Activated T-cell treated with anti-CD3 and anti-CD28 coated beads, Interleukin-2, amount 50 U/mL, for 4 hours (primary cell): ENCODE measurements around the gene PRDM2. TPM values are rescaled to one million over a fixed set of nuclear protein-coding genes. Genes with fewer than 3 reads are reported as not detected.
"Not testable (repeated sequence)": the region's sequence is repeated elsewhere in the genome, so short reads cannot be mapped to it uniquely, and the experiment has no call there.

Experiments used
- ATAC-seq, 2 donors: fragments of 200-7000 bp; cut with Tn5 transposase; one replicate each; pipeline ENCODE4 v1.10.0; 2021
- DNase-seq: peaks from one replicate; pipeline ENCODE4 v3.0.0-alpha.2; 2020
- H3K27me3 Mint-ChIP-seq: one replicate; pipeline ENCODE4 v1.8.0; 2021; ENCODE audit warnings: low read depth, mixed read lengths
- H3K36me3 Mint-ChIP-seq: one replicate; pipeline ENCODE4 v1.8.0; 2022; ENCODE audit warnings: mixed read lengths; ENCODE audit not compliant: insufficient read depth
- H3K4me1 Mint-ChIP-seq: one replicate; pipeline ENCODE4 v1.8.0; 2021; ENCODE audit warnings: low read depth, mixed read lengths
- H3K4me3 Mint-ChIP-seq: one replicate; pipeline ENCODE4 v1.8.0; 2021; ENCODE audit warnings: mild to moderate bottlenecking, moderate library complexity, mixed read lengths
- H3K9me3 Mint-ChIP-seq: one replicate; pipeline ENCODE4 v1.8.0; 2021; ENCODE audit warnings: mixed read lengths
- total RNA-seq, 3 donors: library from RNA; stranded (reverse); gene quantifications; one replicate each; pipeline ENCODE4 v1.2.1, GENCODE V29; 2021

Gene PRDM2
- total RNA-seq, 3 donors from 2014 or later, result 39.7 to 44.5 (median 43.2) TPM

DNA sequence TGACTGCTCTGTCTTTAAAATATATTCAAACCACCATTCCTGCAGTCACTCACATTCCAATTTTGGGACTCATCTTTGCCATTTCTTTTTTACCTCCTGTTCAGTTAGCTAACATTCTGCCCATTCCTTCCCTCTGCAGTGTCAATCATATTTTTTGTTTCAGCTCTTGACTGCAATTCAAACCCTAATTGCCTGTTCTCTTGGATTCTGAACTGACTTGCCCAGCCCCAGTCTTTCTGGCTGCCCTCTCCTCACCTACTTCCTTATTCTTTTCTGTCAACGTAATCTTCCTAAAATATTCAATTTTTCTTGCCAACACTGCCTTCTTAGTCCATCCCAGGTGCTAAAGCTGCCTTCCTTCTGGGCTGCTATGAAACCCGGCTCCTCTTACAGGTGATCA, 6.1 kb downstream of the PRDM2 start:
- DNase-seq (no peak), ATAC-seq (no peak)
- peaks cover 72% of the 10 kb centered on the region for H3K4me1 Mint-ChIP-seq
- no peaks in the 10 kb centered on the region for H3K9me3 Mint-ChIP-seq
- no peak overlapping the region for H3K4me3 Mint-ChIP-seq
- peaks cover 12% of the 10 kb centered on the region for H3K36me3 Mint-ChIP-seq
- no peaks in the 10 kb centered on the region for H3K27me3 Mint-ChIP-seq

DNA sequence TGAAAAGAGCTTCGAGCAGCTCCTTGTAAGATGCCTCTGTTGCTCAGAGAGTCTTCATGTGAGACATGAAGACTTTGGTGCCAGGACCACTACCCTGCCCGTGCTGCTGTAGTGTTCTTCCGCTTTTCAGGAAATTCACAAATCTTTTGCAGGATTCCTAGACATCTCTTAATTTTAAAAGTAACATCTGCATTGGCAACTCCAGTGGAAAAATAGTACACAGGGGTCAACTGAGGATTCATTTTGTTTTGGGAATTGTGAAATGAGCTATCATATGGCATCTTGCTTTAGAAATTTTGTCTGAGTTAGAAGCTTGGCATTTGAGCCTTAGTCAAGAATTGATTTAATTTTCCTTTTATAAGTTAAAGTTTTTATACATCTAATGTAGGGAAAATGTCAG, 7.2 kb downstream of the PRDM2 start:
- no peak for DNase-seq
- no peak for ATAC-seq
- Mint-ChIP-seq H3K36me3 (peaks cover 12% of the 10 kb centered on the region), H3K9me3 (no peaks in the 10 kb centered on the region), H3K27me3 (no peaks in the 10 kb centered on the region), H3K4me3 (no peak overlapping the region), H3K4me1 (peaks cover 68% of the 10 kb centered on the region)

DNA sequence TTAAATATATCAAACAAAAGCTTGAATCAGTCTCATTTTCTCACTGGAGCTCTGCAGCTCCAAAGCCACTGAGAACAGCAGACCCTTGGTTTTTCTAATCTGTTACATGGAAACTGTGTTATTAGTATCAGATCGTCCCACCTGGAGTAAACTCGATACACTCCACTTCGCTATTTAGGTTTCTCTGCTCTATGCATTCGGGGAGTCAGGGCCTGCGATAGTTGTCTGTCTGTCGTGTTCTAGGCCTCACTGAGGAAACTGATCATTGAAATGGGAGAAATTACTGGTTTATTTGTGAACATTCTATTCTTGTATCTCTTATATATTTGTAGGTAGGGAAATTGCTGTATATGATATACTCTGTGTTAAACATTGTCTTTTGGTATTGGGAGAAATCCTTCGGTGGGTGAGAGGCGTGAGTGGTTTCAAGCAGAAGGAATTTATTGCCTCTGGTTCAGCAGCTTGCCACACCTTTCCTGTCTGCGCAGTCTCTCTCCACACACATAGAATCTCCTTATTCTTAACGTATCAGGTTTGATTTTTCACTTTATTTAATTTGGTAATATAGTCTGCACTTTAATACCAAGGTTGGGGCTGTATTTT, 8.5 kb downstream of the PRDM2 start:
- Mint-ChIP-seq H3K4me1 (peaks cover 66% of the 10 kb centered on the region), H3K27me3 (no peaks in the 10 kb centered on the region), H3K36me3 (peaks cover 12% of the 10 kb centered on the region), H3K4me3 (no peak overlapping the region), H3K9me3 (no peaks in the 10 kb centered on the region)
- ATAC-seq (no peak), DNase-seq (no peak)

DNA sequence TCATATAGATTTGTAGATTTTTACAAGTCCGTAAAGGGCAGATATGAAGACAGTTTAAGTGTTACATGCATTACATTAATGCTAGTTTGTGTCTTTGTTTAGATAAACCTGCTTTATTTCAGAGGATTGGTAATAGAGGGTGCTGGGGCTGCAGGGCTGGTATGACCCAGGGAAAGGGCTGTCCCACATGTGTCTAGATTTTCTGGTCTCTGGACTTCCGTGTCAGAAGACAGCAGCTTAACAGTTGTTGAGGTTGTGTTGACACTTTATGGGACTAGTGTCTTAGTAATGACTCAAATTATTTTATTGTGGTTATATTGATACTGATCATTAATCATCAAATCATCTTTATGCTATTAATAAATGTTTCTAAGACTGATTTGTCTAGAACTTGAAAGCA, 10.1 kb downstream of the PRDM2 start:
- Mint-ChIP-seq H3K9me3 (no peaks in the 10 kb centered on the region), H3K4me3 (no peak overlapping the region), H3K36me3 (peaks cover 12% of the 10 kb centered on the region), H3K27me3 (no peaks in the 10 kb centered on the region), H3K4me1 (peaks cover 58% of the 10 kb centered on the region)
- DNase-seq, result no peak
- no peak for ATAC-seq

DNA sequence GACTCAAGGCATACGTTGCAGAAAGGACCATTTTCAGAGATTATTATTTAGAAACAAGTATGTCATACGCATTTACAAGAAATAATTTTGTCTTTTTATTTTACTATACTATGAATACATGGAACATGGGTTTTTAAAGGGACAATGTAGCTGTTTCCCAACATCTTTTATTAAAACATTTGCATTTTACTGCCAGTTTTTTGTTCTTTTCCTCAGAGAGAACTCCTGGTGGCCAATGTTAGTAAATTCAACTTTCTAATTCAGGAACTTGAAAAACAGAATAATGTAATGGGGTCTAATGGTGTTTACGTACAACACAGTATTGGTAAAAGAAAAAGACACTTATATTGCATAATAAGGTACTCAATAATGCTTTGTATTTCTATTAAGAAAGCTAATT, 14.9 kb downstream of the PRDM2 start:
- DNase-seq (no peak), ATAC-seq (no peak)
- Mint-ChIP-seq H3K36me3 (peaks cover 20% of the 10 kb centered on the region), H3K4me1 (peaks cover 43% of the 10 kb centered on the region), H3K9me3 (peaks cover 5% of the 10 kb centered on the region), H3K4me3 (no peak overlapping the region), H3K27me3 (no peaks in the 10 kb centered on the region)

DNA sequence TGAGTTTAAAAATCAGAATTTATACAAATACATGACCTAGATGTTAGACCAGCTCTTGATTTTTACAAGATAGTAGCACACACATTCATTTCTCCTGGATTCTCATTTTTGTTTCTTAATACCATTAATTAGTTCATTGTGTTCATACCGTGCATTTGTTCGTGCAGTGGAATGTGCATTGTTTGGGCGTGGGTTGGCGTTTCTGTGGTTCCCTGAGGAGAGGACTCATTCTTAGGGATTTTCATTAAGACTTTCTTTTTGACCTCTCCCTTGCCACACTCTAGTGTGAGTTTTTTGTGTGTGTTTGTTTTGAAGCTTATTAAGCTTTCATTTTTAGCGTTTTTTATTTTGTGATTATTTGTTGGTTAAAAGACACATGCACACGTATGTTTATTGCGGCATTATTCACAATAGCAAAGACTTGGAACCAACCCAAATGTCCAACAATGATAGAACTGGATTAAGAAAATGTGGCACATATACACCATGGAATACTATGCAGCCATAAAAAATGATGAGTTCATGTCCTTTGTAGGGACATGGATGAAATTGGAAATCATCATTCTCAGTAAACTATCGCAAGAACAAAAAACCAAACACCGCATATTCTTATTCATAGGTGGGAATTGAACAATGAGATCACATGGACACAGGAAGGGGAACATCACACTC, 15.8 kb downstream of the PRDM2 start:
- Mint-ChIP-seq H3K36me3 (peaks cover 20% of the 10 kb centered on the region), H3K4me1 (peaks cover 37% of the 10 kb centered on the region)
- not testable (repeated sequence) for H3K27me3 Mint-ChIP-seq, H3K9me3 Mint-ChIP-seq, H3K4me3 Mint-ChIP-seq, DNase-seq, ATAC-seq

DNA sequence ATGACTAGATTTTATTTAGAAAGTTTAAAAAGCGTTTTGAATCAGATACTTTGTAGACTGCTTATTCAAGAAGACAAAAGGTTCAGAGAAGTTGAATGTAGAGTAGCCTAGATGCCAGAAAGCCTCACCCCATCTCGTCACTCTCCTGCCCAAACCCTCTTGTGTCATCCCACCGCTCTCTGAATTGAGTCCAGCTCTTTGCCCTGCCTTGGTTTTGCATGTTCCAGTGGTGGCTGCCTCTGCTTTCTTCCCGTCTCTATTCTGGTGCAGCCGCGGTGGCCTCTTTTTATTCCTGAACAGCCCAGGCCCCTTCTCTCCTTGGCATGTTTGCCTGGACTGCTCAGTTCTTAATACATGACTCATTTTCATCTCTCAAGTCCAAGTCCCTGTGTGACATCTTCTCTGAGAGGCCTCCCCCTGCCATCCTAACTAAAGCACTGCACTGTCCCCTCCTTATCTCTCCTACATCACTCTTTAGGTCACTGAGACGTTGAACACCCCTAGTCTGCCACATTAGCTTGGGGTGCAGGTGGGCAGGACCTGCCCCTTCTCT, 22.9 kb downstream of the PRDM2 start:
- peaks cover 13% of the 10 kb centered on the region for H3K36me3 Mint-ChIP-seq
- ATAC-seq (no peak), DNase-seq (no peak)
- H3K9me3 Mint-ChIP-seq, result no peaks in the 10 kb centered on the region
- peaks cover 46% of the 10 kb centered on the region for H3K4me1 Mint-ChIP-seq
- H3K4me3 Mint-ChIP-seq, result no peak overlapping the region
- no peaks in the 10 kb centered on the region for H3K27me3 Mint-ChIP-seq

DNA sequence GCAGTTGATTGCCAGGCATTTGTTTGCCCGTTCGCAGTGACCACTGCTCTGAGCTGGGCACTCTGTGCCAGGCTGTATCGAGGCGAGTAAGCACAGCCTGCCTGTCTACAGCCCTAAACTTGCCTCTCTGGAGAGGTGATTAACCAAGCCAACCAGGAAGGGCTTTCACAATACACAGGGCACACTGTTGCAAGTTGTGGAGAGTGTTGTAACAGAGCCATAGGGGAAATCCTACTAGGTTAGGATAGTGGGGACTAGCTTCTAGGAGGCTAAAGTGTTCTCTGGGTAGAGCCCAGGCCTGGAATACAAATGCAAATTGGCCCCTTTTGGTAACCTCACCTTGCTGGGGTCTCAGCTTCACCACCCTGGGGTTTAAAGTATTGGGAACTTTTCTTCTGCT, 23.8 kb downstream of the PRDM2 start:
- no peaks in the 10 kb centered on the region for H3K27me3 Mint-ChIP-seq
- H3K36me3 Mint-ChIP-seq, result peaks cover 8% of the 10 kb centered on the region
- ATAC-seq (no peak), DNase-seq (no peak)
- no peaks in the 10 kb centered on the region for H3K9me3 Mint-ChIP-seq
- no peak overlapping the region for H3K4me3 Mint-ChIP-seq
- peaks cover 50% of the 10 kb centered on the region for H3K4me1 Mint-ChIP-seq

DNA sequence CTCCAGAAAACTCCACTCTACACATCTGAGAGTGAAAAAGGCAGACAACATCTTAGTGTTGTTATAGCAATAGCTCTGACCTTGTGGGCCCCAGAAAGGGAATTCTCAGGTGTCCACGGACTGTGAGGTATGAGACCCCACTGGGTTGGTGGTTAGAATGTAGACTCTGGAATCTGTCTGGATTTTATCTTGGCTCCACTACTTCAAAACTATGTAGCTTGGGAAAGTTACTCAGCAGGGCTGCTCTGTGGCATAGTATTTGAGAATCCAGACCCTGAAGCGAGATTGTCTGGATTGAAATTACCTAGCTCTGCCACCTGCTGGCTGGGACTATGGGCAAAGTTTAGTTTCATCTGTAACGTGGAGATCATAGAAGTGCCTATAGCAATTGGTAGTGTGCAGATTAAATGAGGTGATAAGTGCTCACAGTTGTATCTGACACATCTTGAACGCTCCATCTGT, 25.8 kb downstream of the PRDM2 start:
- peaks cover 7% of the 10 kb centered on the region for H3K36me3 Mint-ChIP-seq
- no peaks in the 10 kb centered on the region for H3K27me3 Mint-ChIP-seq
- peak; percentile 48 for DNase-seq
- no peaks in the 10 kb centered on the region for H3K9me3 Mint-ChIP-seq
- H3K4me1 Mint-ChIP-seq, result peaks cover 62% of the 10 kb centered on the region
- peak; percentile 12 to 38 for ATAC-seq
- no peak overlapping the region for H3K4me3 Mint-ChIP-seq

DNA sequence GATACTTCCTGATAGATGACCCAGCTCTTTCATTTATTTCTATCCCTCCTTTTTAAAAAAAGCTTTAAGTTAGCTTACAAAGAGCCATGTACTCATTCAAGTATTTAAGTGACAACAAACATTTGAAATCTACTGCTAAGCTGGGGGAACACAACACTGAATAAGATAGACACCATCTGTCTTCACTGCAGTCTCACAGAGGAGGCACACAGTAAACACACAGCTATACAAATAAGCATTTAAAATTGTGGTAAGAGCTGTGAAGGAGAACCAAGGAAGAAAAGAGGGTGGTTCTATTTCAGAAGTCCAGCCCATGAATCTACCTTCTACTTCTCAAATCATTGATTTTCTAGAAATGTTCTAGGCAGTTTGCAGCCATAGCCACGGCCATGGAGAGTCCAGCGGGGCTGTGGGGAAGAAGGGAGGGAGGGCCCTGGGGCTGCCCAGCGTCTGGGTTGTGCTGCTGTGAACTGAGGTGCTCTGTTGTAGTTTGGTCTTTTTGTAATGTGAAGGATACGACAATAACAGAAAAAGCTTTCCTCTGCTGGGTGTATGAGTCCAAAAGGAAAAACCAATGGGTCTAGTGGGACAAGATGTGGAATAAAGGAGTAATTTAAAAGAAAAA, 28.2 kb downstream of the PRDM2 start:
- Mint-ChIP-seq H3K27me3 (no peaks in the 10 kb centered on the region), H3K4me1 (peaks cover 79% of the 10 kb centered on the region), H3K4me3 (no peak overlapping the region), H3K9me3 (no peaks in the 10 kb centered on the region), H3K36me3 (peaks cover 7% of the 10 kb centered on the region)
- DNase-seq (no peak), ATAC-seq (no peak)

DNA sequence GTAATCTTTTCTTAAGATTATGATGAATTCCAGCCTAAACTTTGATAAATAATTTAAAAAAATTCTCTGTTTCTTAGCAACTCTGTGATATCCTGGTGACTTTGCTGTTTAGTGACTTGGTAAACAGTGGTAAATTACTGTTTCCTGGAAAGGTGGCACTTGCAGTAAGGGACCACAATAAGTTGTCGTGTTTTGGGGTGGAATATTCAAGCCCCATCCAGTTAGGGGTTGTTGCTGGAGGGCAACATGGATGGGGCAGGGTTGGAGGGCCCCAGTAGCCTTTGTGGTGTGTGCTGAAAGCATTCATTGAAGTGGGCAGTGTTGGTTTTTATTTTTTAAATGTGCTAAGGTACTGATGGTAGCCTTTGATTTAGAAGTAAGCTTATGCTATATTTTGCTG, 30.3 kb downstream of the PRDM2 start:
- no peaks in the 10 kb centered on the region for H3K9me3 Mint-ChIP-seq
- no peak for ATAC-seq
- H3K4me3 Mint-ChIP-seq, result peak overlapping the region; percentile 77
- H3K36me3 Mint-ChIP-seq, result peaks cover 10% of the 10 kb centered on the region
- peaks cover 88% of the 10 kb centered on the region for H3K4me1 Mint-ChIP-seq
- H3K27me3 Mint-ChIP-seq, result no peaks in the 10 kb centered on the region
- no peak for DNase-seq

DNA sequence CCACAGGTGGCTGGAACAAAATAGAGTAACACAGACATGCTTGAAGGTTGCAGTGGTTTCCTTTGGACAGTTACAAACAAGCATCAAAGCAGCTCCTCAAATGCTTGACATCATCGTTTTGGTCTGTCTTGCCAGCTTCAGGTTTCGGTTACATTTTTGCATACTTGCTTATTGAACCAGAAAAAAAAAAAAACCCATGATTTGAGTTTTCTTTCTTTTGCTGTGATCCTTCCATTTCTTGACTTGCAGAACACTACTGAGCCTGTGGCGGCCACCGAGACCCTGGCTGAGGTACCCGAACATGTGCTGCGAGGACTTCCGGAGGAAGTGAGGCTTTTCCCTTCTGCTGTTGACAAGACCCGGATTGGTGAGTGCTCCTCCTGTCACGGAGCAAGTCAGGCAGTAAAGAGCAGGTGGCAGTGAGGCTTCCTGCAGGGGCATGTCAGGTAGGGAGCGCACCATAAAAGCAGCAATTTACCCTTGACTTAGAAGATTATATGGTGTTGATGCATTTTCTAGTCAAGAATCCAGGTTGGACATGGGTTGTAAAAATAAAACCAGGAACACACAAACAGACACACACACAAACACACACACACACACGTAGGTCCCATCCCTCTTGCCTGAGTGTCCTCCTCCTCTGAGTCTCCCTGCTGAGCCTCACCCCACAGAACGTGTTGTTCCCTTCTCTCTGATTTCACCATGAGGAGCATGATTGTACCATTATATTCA, 30.9 kb downstream of the PRDM2 start:
- peak; percentile 64 for DNase-seq
- peak overlapping the region; percentile 77 for H3K4me3 Mint-ChIP-seq
- no peaks in the 10 kb centered on the region for H3K27me3 Mint-ChIP-seq
- H3K4me1 Mint-ChIP-seq, result peaks cover 85% of the 10 kb centered on the region
- H3K9me3 Mint-ChIP-seq, result no peaks in the 10 kb centered on the region
- ATAC-seq, result peak; percentile 97
- peaks cover 11% of the 10 kb centered on the region for H3K36me3 Mint-ChIP-seq

DNA sequence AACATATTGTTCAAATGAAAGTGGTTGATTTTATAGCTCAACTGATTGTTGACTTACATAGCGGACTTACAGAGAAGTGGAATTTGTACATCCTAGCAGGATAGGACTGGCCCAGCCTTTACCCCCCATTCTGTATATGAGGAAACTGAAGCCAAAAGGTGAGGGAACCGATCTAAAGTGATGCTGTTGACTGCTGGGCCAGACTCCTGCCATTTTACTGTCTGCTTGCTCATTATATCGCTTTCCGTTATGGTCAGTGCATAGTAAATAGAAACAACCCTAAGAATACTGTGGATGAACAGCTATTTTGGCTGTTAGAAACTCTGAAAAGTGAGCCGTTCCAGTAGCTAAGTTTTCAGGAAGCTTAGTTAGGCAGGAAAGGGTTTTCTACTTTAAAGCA, 31.9 kb downstream of the PRDM2 start:
- H3K36me3 Mint-ChIP-seq, result peaks cover 11% of the 10 kb centered on the region
- H3K4me3 Mint-ChIP-seq, result peak overlapping the region; percentile 54
- no peaks in the 10 kb centered on the region for H3K27me3 Mint-ChIP-seq
- H3K9me3 Mint-ChIP-seq, result no peaks in the 10 kb centered on the region
- peaks cover 80% of the 10 kb centered on the region for H3K4me1 Mint-ChIP-seq
- DNase-seq (no peak), ATAC-seq (no peak)

DNA sequence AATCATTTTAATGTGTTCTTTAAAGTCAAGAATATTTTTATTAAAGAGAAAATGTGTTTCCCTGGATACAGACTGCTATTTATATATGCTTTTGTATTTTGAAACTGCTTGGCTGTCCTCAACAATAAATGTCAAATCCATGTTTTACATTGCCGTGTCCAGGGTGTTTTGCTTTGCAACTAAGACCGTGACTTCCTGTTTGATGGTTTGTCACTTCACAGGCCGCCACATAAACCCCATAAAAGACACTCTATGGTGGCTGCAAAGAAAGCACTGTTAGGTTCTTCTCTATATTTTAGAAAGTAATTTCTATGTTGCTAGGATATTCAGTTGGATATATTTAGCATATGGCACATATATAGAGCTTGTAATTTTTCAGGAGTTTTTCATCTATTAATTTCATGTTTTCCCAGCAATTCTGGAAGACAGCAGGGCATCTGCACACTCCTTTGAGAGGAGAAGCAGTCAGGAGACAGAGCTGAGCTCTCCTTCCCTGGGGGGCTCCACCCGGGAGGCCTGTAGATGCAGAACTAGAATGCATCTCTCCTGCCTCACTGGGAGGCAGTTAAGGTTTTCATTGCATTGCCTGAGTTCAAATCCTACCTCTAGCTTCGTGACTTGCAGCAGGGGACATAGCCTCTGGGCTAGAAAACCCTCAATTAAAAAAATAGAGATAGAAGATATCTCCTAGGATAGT, 33.1 kb downstream of the PRDM2 start:
- peaks cover 82% of the 10 kb centered on the region for H3K4me1 Mint-ChIP-seq
- no peak for DNase-seq
- peaks cover 11% of the 10 kb centered on the region for H3K36me3 Mint-ChIP-seq
- H3K9me3 Mint-ChIP-seq, result no peaks in the 10 kb centered on the region
- no peak for ATAC-seq
- peak overlapping the region; percentile 16 for H3K4me3 Mint-ChIP-seq
- no peaks in the 10 kb centered on the region for H3K27me3 Mint-ChIP-seq
